Measurements from ENCODE around the gene NRXN3.
"Not testable (repeated sequence)": the region's sequence is repeated elsewhere in the genome, so short reads cannot be mapped to it uniquely, and the experiment has no call there.

NRXN3 gene

DNA sequence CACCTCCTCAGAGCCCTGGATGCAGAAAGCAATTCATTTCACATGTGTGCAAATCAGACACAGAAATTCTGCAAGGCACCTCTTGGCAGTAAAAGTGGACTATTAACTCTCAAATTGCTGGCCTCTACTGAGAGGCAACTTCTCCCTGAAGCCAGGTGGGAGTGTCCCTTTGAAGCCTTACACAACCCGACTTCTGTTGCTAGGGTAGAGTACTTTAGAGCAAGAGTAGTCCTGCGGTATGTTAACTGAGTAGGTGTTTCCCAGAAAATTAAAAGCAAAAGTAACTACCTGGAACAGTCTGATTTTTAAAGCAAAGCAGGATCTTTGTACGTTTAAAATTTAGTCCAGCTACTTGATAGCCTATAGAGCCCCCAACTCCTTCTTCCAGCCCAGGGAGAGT is 1557.7 kb downstream of the NRXN3 start:
- no peak for DNase-seq

DNA sequence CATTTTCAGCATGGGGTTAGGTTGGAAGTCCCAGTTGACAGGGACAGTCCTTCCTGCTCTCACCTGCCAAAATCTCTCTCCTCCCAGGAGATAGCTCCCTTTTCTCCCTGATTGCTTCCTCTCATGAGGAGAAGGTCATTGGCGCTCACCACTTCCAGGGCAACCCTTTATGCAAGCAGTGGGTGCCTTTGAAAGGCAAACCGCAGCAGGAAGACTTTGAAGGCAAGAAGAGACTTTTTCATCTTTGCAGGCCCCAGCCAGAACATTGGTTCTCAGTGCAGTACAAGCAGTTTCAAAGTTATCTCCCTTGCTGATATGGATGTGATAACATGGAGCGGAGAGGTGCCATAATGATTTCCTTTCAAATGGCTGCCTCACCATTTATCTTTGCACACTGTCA is 1558.2 kb downstream of the NRXN3 start:
- DNase-seq: no peak

DNA sequence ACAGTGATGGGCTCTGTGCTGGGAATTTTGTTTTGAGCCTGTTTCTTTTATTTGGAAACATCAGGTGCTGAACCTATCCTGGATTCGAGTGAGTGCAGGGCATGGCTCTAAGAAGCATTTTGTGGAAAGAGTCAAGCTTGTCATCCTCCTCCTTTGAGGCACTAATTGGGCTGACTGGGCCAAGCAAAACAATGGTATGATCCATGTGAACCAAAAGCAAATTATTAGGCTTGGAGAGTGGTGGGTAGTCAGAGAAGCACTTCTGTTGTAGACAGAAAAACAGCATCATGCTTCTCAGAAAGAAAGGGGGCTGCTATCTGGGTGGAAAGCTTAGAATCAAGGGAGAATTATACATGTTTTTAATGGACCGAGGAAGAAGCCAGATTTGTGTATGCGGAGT is 1559.6 kb downstream of the NRXN3 start:
- DNase-seq: no peak

DNA sequence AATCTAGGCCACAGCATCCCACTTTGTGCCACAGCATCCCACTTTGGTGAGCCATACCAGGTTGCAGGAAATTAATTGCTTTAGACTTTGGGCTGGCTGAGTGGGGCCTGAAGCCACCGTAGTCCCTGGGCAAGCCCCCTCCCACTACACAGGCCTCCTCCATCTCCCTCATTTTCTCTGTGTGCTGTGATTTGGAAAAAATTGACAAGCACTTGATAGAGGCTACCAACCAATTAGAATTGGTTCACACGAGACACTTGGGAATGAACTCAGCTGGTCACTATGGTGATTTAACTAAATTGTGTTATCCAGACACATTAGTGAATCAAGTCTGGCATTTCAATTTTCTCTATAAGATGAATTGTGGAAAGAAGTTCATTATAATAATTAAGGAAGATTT is 1560.0 kb downstream of the NRXN3 start:
- DNase-seq: no peak

DNA sequence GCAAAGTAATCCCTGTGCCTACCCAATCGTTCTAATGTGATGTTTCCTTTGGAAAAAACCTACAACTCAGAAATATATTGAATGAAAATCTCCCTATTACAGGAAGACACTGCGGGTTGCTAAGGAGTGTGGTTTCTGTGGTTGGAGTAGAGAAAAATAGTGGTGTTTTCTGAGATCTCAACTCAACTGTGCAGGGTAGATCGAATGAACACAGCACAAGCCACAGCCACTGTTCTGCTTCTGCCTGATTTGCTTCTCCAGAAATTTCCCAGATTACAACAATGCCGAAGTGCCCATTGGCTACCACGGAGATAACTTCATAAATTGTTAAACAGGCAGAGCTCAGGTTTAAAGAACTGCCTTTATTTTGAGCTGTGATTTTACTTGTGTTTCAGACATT is 1560.8 kb downstream of the NRXN3 start:
- no peak for DNase-seq

DNA sequence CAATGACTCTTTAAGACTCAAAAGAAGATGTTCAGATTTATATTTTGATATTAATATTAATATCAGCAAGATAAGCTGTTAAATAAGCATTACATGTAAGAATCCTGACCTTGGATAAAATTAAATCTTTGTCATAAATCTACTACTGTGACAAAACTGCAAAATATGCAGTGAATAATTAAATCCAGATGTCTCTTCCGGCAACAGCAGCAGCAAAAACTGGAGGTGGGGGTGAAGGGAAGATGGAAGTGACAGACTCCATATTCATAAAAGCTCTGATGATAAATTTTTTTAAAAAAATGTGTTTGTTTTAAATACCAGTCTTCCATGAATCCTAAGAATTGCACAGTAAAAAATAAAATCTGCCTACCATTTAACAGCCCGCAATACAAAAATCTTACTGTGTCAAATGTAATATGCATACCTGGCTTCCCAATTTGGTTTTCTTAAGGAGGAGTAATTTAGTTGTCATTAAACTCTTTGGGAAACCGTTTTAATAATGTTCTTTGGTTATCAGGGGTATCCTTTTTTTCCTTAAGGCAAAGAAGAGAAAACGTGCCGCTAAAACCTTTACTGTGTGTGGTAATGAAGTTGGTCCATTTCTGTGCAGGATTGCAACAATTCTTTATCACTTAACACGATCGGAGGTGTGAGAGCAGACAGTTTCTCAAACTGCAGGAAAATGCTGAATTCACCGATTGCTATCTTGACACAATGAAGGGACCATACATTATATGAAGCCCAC is 1562.9 kb downstream of the NRXN3 start:
- no peak for DNase-seq

DNA sequence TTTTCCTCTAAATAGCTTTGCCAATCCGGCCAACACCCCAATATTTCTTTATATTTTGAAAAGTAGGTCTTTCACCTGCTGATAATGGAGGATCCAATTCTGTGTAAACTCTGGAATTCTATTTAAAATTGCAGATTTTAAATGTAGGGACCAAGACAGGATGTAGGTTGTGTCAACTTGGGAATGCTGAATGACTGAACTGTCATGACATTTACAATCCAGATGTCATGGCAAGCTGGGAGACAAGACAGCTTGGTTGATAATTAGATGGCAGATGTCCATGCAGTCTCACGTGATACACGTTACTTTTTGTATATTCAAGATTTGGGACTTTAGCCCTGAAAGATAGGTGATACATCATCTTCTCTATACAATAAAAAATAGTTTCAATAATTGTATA is 1564.0 kb downstream of the NRXN3 start:
- DNase-seq: no peak

DNA sequence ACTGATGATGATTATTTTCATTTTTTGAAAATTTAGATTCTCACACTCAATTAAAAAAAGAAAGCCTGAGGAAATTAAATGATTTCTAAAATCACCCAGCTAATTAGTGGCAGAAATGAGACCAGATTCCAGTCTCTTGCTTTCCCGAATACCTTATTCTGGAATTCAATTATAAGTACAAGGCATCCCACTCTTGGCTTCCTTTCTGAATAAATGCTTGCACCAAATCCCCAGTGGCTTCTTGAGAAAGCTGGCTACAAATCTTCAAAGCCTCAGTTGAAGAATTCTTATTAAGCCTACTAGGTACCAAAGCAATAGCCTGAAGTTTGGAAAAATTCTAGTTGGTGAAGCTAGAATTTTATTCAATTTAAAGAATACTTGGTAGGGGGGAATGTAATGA is 1564.5 kb downstream of the NRXN3 start:
- no peak for DNase-seq

DNA sequence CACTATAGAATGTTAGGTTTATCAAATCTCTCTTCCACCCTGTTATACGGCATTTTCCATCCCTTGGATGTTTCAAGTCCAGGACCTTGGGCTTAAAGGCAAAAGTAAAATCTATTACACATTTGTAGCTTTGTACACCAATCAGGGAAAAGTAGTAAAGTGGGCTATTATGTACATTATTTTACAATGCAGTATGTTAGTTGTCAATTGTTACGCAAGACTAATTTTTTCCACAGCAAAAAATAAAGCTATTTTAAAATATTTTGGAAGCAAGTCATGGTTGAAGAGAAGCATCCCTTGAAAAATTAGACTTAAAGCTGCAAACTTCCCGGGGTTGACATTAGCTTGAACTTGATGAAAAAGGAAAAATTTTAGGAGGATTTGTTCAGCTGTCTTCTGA is 1564.9 kb downstream of the NRXN3 start:
- DNase-seq: no peak

DNA sequence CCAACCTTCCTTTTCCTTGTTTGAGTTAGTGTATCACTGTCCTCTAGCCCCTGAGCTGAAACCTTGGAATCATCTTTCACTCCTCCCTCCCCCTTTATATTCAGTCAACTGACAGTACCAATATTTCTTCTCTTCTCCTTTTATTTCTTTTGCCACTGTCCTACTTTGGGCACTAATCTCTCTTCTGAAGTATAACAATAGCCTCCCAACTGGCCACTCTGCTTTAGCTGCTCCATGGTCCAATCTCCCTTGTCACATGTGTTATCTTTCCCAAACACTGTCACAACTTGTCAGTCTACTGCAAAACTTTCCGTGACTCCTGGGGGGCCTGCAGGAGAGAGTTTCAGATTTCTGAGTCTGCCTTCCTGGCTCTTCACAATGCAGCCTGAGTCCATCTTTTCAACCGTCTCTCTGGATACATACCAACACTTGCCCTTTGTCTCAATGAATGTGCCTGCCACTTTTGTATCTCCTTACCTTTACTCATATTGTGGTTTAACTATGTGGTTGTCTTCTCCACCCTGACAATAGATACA is 1570.0 kb downstream of the NRXN3 start:
- DNase-seq: no peak

DNA sequence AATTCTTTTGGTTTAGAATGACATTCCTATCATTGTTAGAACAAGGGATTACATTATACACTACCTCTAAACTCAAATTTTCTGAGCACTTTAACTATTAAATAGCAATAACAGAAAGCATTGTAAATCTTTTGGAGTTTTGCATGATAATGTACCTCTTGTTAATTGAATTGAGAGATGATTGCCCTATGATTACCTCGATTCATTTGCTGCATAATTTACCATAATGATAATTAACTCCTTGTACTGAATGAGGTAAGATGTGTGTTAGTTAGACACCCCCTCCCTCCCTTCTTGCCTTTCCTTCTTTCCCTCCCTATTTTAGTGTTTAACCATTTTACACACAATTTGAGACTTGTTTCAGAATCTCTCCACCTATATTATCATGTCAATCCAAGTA is 1572.0 kb downstream of the NRXN3 start:
- DNase-seq: peak; percentile 76

DNA sequence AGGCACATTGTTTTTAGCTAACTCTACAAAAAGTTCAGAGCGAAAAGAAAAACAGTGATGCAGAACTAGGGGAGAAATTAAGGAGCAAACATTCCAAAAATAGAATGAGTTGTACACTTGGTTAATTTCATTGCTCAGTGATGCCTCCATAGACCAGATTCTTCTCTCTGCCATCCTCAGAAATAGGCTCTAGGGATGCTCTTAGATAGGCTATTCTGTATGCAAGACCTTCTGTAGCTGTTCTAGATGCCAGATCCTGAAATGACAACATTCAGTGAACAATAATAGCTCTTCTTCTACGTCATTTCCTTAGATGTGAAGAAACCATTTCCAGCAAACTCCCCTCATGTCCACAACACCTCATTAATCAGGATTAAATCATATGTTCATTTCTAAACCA is 1574.9 kb downstream of the NRXN3 start:
- DNase-seq: no peak

DNA sequence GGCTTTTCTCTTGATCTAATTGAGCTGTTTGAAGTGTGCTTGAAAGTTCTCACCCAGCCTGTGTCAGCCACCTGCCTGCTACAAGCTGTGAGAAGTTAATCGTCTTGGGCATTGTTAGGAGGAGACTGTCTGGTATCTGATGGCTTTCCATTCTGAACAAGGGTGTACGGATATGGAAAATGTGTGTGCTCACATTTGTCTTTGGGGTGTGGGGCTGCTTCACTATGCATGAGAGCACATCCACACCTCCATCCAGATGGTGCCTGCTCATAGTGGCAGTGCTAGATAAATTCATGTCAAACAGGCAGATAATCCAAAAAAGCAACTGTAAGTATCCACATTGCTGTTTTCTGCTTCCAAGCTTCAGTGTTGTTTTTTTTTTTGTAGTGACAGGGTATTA is 1578.9 kb downstream of the NRXN3 start:
- peak; percentile 44 for DNase-seq

DNA sequence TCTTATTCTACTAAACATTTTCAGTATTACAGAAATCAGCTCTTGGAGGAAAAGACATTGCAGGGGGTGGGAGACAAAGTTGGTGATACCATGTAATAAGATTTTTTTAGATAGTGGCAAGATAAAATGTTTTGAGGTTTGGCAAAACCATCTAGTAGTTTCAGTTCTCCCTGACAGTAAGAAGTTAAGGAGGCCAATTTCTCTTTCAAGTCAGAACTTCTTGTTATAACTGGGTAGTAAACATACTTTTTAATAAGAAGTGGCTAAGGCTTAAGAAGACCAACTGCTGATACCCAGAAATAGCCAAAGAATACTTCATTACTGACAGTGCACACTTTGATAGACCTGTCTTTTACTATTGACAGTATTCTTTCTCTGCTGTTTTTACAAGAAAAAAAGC is 1588.8 kb downstream of the NRXN3 start:
- no peak for DNase-seq

DNA sequence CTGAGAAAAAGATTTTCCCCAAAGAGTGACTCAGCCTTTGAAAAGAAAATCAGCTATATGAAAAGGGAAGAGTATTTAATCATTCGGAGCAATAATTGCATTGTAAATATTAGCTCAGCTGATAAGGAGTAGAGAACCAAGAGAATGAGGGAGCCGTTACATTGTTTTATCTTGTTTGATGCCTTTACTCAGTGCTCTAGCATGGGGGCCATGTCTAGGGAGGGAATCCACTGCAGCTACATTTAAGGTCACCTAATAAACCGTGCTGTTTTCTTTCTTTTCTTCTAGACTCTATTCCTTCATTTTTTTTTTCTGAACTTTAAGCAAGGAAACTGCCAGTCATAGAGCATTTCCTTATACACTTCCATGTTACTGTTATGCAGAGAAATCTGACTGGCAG is 1594.2 kb downstream of the NRXN3 start:
- peak; percentile 53 for DNase-seq

DNA sequence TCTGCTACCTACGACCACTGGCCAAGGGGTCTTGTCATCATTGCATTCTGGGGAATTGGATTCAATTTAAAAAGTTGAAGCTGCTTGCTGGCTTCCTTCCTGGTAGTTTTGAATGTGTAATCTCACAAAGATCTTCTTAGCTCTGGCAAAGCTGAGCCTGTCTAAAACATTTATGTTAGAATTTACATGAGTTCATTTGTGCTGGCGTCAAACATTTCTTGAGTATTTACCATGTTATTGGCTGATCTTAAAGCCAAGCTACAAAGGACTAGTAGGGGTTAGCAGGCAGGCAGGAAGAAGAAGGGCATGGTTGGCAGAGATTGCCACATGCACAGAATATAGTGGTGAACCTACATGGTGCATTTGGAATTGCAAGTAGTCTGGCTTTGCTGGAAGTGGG is 1596.3 kb downstream of the NRXN3 start:
- DNase-seq: no peak

DNA sequence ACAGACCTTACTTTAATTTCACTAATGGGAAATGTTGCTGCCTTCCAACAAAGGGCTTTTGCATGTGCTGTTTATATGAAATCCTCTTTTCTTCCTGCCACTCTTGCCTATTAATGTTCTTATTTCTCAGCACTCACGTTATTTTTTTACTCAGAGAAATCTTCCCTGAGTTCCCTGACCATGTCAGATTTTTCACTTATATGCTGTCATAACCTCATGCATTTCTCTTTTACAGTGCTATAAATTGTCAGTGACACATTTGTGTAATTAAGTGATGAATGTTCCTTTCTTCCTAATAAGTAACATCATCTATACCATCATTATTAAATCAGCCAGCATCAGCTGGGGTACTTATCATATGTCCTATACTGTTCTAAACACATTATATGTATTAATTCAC is 1597.1 kb downstream of the NRXN3 start:
- DNase-seq: no peak

DNA sequence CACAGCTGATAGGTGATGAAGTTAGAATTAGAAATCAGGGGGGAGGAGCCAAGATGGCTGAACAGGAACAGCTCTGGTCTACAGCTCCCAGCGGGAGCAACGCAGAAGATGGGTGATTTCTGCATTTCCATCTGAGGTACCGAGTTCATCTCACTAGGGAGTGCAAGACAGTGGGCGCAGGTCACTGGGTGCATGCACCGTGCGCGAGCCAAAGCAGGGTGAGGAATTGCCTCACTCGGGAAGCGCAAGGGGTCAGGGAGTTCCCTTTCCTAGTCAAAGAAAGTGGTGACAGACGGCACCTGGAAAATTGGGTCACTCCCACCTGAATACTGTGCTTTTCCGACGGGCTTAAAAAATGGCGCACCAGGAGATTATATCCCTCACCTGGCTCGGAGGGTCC is 1597.5 kb downstream of the NRXN3 start:
- DNase-seq: not testable (repeated sequence)

DNA sequence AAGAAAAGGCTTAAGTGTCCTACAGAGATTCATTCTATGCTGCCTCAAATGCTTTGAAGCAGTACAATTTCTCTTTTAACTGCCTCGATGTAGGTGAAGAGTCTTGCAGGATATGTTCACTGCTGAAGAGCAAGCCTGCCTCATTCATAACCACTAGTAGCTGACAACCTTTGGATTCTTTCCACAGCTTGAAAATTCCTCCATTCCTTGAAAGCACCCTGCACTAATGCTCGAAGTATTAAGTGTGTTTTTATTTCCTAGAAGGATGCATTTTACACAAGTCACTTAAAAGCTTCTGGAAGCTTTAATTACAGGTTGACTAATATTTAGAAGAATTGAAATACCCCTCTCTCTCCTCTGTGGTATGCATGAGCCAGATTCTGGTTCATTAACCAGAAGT is 1611.7 kb downstream of the NRXN3 start:
- DNase-seq: no peak

DNA sequence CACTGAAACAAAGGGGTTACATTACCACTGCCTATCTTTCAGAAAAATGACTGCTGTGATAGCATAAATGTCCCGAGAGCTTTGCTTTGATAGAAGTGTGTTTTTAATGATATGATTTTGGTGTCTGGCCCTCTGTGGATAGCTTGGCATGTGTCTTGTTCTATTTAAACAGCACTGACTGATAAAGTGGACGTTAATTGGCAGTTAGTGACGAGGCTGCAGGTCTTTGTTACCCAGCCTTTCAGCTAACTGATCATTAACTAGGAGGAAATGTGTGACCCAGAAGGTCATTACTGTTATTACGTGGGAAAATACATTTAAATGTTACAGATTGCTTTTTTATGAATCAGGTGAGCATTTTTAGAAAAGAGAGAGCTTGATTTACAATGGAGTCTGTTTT is 1612.9 kb downstream of the NRXN3 start:
- peak; percentile 58 for DNase-seq

DNA sequence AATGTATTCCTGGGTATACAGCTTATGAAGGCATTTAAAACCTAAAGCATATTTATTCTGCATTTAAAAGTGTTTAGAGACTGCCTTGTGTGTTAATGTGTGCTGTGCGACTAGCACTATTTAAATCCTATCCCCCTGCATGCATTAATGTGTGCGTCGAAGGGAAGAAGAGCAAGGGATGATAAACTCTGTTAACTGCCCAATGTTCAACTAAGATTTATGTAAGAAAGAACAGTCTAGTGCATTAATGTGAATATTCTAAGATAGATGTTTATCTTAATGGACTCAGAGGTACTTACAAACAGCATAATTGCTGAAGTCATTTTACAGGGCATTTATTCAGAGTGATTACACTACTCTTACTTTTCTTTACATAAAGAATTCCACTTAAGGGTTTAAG is 1616.3 kb downstream of the NRXN3 start:
- DNase-seq: peak; percentile 25

DNA sequence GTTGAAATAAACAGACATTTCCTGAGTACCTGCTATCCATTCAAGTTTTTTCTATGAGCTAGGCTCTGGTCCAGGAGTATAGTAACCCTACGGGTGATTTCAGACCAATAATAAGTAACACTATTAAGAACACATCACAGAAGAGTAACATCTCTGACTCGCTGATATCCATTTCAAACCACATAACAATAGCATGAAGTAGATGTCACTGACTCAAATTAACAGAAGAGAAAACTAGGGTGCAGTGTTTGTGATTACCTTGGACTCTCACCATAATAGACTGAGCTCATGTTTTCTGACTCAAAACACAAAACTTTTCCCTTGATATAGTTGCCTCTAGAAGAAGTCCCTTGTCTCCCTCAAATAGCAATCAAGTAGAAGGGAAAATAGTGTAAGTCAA is 1618.2 kb downstream of the NRXN3 start:
- DNase-seq: no peak

DNA sequence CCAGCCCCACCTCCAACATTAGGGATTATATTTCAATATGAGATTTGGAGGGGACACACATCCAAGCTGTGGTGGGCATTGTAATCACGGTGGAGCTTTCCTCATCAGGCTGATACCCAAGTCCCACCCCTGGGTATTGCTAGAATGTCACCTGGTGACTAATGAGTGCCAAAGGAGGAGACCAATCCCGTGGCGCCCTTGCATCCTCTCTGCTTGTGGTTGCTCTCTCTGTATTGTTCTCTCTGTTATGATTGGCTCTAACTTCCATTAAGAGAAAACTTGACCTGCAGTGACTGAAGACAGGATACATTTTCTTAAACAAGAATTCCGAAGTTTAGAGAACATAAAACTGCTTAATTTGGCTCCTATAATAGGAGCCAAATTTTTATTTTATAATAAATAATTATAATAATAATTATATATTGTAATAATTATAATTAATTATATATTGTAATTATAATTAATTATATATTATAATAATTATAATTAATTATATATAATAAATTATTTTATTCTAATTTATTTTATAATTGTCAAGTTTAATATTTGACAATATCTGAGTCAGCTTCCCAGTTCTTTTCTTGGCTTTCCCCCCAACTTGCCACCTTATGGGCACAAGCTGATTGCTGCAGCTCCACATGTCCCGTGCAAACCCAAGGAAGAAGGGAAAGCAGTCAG is 1621.0 kb downstream of the NRXN3 start:
- no peak for DNase-seq

DNA sequence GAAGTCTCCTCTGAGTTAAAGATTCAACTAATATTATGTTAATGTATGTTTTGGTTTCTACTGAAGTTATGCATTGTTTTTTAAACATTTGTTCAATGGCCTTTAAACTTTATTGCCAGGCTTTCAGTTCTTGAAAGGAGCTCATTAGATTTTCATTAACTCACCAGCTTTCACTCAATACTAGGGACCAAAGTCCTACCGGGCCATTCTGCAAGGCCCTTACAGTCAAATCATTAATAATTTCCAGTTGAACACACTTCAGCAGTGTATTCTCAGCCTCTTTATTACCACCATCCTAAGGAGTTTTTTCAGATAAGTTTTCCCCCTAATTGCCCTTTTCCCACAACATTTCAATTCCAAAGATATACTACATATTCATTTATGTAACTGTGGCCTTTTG is 1631.9 kb downstream of the NRXN3 start:
- DNase-seq: no peak

DNA sequence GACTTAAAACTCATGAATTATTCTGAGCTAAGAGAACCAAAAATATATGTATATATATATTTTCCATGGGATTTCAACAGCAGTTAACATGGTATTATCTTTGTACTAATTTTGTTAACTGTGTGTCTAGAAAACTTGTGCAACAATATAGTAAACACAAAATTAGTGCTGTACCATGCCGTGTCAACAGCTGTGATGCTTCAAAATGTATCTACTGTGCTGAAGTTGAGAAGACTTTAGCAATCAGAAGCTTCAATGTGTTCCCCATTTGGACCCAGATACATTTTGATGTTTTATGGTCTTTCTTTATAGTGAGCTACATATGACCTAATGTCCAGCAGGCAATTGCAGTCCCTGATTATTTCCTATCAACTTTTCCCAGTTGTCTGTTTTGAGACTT is 1635.5 kb downstream of the NRXN3 start:
- DNase-seq: no peak

Data from NCI-H1436 (cell line).